ENCODE measurements around the gene SLC17A4.
A peak's percentile ranks its signal among the peaks of the same experiment; 100 is the strongest.

The SLC17A4 gene

GRCh38 chr6:25715794-25716193 lies 38.7 kb upstream of the SLC17A4 start:
- no peak for DNase-seq (ENCODE audit: extremely low spot score)
- ChIA-PET POLR2A (no interaction called here), CTCF (interaction anchor here (1.5 to 2.2 kb wide), 3 partner anchors 9 to 492 kb away, joined by 4 to 8 read pairs (median 6); no protein-coding TSS in a partner anchor)
- TF ChIP-seq, protein P1, sequence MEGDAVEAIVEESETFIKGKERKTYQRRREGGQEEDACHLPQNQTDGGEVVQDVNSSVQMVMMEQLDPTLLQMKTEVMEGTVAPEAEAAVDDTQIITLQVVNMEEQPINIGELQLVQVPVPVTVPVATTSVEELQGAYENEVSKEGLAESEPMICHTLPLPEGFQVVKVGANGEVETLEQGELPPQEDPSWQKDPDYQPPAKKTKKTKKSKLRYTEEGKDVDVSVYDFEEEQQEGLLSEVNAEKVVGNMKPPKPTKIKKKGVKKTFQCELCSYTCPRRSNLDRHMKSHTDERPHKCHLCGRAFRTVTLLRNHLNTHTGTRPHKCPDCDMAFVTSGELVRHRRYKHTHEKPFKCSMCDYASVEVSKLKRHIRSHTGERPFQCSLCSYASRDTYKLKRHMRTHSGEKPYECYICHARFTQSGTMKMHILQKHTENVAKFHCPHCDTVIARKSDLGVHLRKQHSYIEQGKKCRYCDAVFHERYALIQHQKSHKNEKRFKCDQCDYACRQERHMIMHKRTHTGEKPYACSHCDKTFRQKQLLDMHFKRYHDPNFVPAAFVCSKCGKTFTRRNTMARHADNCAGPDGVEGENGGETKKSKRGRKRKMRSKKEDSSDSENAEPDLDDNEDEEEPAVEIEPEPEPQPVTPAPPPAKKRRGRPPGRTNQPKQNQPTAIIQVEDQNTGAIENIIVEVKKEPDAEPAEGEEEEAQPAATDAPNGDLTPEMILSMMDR (IDR thresholded peaks at IDR 0.05; ENCODE audit: control extremely low read depth, extremely low read depth, low read depth, missing control alignments), result no peak

DNA sequence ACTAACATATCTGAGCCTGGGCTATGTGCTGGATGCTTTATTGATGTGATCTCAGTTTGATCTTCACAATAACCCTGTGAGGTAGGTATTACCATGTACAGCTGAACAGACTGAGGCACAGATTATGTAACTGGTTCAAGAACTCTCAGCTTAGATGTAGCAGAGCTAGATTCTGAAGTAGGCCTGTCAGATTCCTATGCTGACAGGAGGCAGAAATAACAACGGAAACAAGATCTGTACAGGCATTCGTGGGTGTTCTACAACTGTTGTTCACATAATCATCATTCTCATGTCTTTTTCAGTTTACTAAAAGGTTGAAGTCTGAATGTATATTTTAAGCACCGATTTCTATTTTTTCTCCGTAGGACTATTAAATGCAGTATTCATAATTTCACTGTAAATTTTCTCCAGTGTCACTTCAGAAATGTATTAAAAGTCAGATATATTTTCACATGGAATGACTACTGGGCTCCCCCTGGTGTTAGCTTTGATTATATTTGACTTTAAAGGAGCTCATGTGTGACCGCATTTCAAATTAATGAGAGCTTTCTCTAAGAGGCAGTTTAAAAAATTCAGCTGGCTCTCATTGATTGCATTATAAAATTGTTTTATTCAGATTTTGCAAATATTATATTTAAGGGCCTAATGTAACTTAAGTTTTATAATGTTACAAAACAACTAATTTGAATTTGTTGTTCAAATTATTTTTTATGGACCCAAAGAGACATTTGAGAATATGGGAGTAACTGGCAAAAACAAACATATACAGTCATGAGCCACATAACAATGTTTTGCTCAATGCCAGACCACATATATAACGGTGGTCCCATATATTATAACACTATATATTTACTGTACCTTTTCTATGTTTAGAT lies 36.4 kb upstream of the SLC17A4 start:
- POLR2A ChIA-PET, result no interaction called here
- CTCF ChIA-PET, result interaction anchor here (0.6 to 2.3 kb wide), 17 partner anchors 9 to 500 kb away, joined by 3 to 10 read pairs (median 3); a partner anchor contains a TSS
- TF ChIP-seq, protein P1 (IDR thresholded peaks at IDR 0.05; ENCODE audit: control extremely low read depth, extremely low read depth, low read depth, missing control alignments), result peak; percentile 49
- DNase-seq (ENCODE audit: extremely low spot score), result peak; percentile 31

DNA sequence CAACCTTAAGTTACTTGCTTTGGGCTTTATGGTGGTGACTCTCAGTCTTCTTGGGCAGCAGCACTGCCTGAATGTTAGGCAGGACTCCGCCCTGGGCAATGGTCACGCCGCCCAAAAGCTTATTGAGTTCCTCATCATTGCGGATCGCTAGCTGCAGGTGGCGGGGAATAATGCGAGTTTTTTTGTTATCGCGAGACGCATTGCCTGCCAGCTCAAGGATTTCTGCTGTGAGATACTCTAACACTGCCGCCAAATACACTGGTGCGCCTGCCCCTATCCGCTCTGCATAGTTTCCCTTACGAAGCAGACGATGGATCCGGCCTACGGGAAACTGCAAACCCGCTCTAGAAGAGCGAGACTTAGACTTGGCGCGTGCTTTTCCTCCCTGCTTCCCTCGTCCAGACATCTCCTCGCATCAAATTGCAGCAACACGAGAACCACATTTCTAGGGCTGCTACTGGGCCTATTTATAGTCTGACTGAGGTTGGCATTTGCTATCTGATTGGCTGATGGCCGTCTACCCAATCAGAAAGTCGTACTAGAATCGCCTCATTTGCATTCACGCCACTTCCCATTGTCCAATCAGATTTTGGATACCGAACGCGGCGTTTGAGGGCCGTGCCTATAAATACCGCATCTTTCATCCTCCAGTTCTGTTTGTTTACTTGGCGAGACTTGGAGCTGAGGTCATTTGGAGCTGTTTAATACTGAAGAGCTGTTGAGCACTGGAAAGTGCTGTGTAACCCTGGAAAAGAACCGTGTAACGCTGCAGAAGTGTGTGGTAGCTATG lies 28.2 kb upstream of the SLC17A4 start:
- POLR2A ChIA-PET, result no interaction called here
- TF ChIP-seq, protein P1 (IDR thresholded peaks at IDR 0.05; ENCODE audit: control extremely low read depth, extremely low read depth, low read depth, missing control alignments), result no peak
- DNase-seq (ENCODE audit: extremely low spot score), result no peak
- CTCF ChIA-PET, result interaction anchor here (1.8 kb wide), 1 partner anchor 8 kb away, joined by 6 read pairs; no protein-coding TSS in a partner anchor

DNA sequence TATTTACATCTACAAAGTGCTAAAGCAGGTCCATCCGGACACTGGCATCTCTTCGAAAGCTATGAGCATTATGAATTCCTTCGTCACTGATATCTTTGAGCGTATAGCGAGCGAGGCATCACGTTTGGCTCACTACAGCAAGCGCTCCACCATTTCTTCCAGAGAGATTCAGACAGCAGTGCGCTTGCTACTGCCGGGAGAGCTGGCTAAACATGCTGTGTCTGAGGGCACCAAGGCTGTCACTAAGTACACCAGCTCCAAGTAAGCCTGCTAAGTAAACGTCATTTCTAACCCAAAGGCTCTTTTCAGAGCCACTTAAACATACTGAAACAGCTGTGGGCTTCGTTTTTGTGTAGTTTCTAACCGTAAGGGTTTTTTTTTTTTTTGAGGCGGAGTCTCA lies 27.5 kb upstream of the SLC17A4 start:
- CTCF ChIA-PET, result interaction anchor here (1.8 kb wide), 1 partner anchor 9 kb away, joined by 6 read pairs; no protein-coding TSS in a partner anchor
- POLR2A ChIA-PET, result no interaction called here
- TF ChIP-seq, protein P1 (IDR thresholded peaks at IDR 0.05; ENCODE audit: control extremely low read depth, extremely low read depth, low read depth, missing control alignments), result no peak
- no peak for DNase-seq (ENCODE audit: extremely low spot score)

DNA sequence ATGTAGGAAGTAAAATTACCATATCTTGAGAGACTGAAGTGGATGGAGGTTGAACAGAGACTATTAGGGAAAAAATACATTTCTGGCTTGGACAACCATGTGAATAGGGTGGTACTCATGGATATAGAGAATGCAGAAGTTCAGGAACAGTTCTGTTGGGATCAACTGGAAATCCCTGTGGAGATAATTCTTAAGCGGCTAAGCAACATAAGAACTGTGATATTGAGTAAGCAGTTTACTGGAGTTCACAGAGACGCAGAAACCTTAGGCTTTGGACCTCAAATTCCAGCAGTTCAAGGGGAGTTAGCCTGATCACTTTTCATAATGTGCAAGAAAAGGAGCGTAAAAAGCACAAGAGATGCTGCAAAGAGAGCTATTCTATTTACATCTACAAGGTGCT lies 23.6 kb upstream of the SLC17A4 start:
- TF ChIP-seq, protein P1 (IDR thresholded peaks at IDR 0.05; ENCODE audit: control extremely low read depth, extremely low read depth, low read depth, missing control alignments), result no peak
- CTCF ChIA-PET, result interaction anchor here (2.6 kb wide), 1 partner anchor 10 kb away, joined by 18 read pairs; no protein-coding TSS in a partner anchor
- no peak for DNase-seq (ENCODE audit: extremely low spot score)
- POLR2A ChIA-PET, result no interaction called here

DNA sequence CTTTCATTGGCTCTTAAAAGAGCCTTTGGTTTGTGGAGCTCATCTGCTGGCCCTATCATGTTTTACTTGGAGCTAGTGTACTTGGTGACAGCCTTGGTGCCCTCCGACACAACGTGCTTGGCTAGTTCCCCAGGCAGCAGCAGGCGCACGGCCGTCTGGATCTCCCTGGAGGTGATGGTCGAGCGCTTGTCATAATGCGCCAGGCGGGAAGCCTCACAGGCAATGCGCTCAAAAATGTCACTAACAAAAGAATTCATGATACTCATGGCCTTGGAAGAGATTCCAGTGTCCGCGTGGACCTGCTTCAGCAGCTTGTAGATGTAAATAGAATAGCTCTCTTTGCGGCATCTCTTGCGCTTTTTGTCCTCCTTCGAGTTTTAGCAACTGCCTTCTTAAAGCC lies 22.8 kb upstream of the SLC17A4 start:
- no peak for DNase-seq (ENCODE audit: extremely low spot score)
- TF ChIP-seq, protein P1 (IDR thresholded peaks at IDR 0.05; ENCODE audit: control extremely low read depth, extremely low read depth, low read depth, missing control alignments), result no peak
- POLR2A ChIA-PET, result no interaction called here
- CTCF ChIA-PET, result interaction anchor here (0.9 to 2.6 kb wide), 3 partner anchors 11 to 25 kb away, joined by 3 to 18 read pairs (median 4); no protein-coding TSS in a partner anchor
